Measurements from ENCODE around the gene PI16.
"Not testable (repeated sequence)": the region's sequence is repeated elsewhere in the genome, so short reads cannot be mapped to it uniquely, and the experiment has no call there.

Gene PI16

GRCh38 chr6:36977470-36977941 lies 23.0 kb downstream of the PI16 start:
- DNase-seq: no peak

GRCh38 chr6:36978421-36979346 lies 24.1 kb downstream of the PI16 start:
- no peak for DNase-seq

- no peak for DNase-seq
Measured at GRCh38 chr6:36979347-36979742, 24.8 kb downstream of the PI16 start.

DNA sequence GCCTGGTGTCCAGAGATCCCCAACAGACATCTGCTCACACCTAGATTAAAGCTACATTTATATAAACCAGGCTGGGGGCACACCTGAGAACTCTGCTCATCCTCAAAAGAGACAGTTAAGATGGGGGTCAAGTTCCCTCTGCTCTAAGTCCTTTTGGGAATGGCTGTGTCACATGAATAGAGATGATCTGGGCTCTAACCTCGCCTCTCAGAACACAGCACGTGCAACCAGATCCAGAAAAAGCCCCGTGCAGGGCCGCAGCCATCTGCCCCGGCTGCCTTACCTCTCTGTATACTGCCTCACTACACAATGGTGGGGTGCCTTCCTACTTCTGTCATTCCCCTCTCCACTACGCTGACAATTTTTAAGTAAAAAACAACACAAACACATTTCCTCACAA lies 25.6 kb downstream of the PI16 start:
- no peak for DNase-seq

DNA sequence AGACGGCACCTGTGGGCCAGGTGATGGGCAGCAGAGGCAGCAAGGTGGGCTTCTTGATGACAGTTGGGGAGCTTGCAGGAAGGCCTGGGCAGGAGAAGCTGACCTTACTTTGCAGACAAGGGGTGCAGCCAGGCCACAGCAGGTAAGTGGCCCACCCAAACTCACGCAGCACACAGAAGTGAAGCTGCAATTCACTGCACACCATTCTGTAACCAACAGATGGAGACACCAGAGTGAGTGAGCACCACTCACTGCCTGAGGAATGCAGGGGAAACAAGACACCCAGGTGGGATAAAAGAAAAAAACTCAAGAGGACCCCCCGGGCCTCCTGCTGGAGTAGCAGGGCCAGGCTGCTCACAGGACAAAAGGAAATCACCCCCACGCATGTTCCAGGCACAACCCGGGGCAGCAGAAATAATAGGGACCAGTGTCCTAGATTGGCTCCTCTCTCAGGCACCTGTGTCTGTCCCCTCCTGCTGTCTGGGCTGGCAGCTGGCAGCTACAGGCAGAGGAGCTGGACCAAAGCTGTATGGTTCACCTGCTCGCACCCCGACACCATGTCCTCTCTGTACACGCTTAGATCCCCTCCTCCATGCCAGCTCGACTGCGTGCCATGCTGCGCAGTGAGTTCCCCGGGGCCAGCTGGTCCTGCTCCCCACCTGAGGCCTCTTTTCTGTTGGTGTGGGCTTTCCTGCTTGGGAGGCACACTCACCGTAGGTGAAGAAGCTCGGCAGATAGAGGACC lies 26.5 kb downstream of the PI16 start:
- DNase-seq: no peak

DNA sequence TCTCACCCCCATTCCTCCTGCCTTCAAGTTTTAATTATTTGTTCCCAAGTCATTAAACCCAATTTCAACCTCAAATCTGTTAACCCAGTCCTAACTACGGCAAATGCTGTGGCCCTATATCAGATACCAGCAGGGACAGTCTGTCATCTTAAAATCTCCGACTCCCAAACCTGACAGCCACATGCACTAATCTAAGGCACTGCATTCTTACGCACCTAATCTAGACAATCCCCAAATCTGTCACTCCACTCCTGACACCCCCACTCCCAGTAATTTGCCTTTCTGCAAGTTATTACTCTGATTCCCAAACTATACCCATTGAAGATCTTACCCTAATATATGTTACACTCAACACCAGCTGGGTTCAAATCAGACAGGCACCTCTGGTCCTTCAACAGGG lies 29.0 kb downstream of the PI16 start:
- no peak for DNase-seq

DNA sequence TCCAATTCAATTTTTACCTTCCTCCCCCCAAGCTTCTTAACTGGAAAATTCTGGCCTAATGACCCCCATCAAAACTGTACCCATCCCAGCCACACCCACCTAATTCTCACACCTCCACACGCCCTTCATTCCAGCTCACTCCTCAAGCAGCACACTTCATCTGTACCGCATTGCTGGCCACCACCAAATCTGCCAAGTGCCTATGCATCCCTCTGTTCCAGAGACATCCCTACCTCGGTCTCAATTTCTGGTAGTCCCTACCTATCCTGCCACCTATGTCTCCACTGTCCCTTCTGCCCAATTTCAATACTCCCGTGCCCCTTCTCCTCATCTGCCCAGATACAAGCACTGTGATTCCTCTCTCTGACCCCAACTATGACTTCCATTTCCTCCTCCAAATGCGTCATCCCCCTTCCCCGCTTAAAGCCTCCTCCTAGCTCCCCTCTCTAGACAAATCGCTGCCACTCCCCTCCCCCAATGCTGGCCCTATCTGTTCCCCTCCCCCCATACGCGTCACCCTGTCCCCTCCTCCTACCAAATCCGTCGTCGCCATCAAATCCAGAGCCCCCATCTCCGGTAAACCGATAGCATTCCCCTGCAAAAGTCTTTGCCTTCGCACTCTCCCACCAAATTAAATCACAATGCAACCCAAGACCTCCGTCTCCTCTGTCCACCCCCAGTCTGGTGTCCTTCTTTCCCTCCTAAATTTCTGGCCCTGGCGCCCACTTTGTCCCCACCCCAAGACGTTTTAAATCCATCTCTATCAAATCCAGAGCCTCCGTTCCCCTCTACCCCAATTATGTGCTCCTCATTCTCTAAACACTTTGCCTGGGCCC lies 30.3 kb downstream of the PI16 start:
- peak; percentile 35 to 51 for DNase-seq

- DNase-seq: no peak
Measured at GRCh38 chr6:36985417-36985807, 30.9 kb downstream of the PI16 start.

- DNase-seq: peak; percentile 67 to 81
Measured at GRCh38 chr6:36985808-36986703, 31.5 kb downstream of the PI16 start, which contains the start of gene MTCH1. Gene MTCH1, minus strand, starts transcription at chr6:36986196. Its CDS starts 23 bp downstream, at chr6:36986173.

- DNase-seq: no peak
Measured at GRCh38 chr6:36986704-36987047, 32.1 kb downstream of the PI16 start.

GRCh38 chr6:36989264-36989663 lies 34.7 kb downstream of the PI16 start:
- no peak for DNase-seq

DNA sequence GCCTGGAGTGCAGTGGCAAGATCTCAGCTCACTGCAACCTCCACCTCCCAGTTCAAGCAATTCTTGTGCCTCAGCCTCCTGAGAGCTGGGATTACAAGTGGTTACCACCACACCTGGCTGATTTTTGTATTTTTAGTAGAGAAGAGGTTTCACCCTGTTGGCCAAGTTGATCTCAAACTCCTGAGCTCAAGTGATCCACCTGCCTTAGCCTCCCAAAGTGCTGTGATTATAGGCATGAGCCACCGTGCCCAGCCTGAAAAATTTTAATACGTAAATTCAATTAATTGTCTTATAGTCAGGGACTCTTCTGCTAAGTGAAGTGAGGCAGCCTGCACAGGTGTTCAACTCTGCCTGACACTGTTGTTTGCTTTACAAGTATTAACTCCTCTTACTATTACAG lies 35.9 kb downstream of the PI16 start:
- DNase-seq: not testable (repeated sequence)

DNA sequence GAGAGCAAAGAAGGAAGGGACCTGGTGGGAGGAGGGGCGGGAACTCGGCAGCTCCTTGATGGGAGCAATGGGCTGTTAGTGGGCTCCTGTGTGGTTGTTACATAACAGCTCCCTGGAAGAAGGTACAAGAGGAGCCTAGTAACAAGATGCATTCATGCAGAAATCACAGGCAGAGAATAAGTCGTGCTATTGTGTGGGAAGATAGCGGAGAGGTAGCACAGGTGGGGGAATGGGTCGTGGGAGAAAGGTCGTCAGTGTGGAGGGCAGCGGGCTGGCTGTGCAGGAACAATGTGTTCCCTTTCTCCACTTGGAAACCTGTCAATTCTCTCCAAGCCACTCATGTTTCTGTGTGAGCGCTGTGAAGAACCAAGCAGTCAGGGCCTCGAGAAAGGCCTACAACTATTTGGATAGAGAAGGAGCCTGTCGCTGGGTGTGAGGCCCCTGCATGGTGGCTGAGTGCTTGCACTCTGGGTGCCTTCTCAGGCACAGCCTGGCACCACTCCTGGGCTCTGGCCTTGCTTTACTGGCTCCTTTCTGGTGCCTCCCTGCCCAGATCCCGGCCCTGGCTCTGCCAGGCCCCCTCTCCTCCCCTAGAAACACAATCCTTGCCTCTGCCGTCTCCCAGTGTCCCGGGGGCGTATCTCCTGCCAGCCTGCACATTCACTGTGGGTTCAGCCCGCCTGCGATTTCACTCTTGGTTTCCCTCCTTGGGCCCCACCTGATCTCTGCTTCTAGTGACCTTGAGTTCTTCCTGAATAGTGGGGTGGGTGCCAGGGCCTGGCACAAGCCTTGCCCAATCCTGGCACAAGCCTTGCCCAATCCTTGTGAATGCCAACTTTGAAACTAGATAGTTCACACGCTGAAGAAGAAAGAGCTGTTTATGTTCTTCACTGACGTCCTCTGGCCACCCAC lies 43.5 kb downstream of the PI16 start:
- DNase-seq: no peak

DNA sequence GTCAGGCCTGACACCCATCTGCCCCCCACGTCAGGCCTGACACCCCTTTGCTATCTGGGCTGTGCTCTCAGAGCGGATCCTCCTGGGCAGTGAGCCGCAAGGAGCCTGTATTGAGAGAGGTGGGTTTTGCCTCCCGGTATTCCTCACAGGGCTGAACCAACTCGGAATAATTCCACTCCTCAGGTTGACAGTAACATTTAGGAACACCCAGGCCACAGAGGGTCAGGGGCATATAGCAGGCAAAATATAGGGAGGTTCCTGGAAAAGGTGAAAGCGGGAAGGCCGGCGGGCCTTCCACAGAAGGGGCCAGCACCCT lies 44.1 kb downstream of the PI16 start:
- DNase-seq: no peak

- no peak for DNase-seq
Measured at GRCh38 chr6:36999061-36999750, 44.7 kb downstream of the PI16 start.

DNA sequence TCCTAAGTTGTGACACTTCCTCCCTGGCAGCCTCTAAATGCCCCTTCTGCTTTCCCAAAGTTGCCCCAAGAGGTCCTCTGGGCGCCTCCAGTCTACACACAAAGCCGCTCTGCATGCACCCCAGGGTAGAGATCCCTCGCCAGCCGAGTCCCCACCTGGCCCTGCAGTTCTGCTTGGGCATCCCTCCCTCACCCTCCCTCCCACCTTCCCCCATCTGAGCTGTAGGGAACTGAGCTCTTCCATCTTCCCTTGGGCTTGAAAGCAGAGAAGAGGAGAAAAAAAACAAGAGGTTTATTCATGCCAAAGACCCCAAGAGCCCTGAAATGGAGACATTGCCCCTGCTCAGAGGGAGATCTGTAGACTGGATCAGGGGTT lies 45.2 kb downstream of the PI16 start:
- no peak for DNase-seq

GRCh38 chr6:37004044-37004980 lies 49.8 kb downstream of the PI16 start:
- no peak for DNase-seq

GRCh38 chr6:37005061-37005810 lies 50.7 kb downstream of the PI16 start, which contains the start of gene FGD2:
Gene FGD2, plus strand, starts transcription at chr6:37005655. Its CDS starts 163 bp downstream, at chr6:37005818.
- DNase-seq: peak; percentile 20 to 23

All from bone marrow (tissue), 2 donors.